ENCODE data around the gene NCSTN.
A peak's percentile ranks its signal among the peaks of the same experiment; 100 is the strongest.

The NCSTN gene

DNA sequence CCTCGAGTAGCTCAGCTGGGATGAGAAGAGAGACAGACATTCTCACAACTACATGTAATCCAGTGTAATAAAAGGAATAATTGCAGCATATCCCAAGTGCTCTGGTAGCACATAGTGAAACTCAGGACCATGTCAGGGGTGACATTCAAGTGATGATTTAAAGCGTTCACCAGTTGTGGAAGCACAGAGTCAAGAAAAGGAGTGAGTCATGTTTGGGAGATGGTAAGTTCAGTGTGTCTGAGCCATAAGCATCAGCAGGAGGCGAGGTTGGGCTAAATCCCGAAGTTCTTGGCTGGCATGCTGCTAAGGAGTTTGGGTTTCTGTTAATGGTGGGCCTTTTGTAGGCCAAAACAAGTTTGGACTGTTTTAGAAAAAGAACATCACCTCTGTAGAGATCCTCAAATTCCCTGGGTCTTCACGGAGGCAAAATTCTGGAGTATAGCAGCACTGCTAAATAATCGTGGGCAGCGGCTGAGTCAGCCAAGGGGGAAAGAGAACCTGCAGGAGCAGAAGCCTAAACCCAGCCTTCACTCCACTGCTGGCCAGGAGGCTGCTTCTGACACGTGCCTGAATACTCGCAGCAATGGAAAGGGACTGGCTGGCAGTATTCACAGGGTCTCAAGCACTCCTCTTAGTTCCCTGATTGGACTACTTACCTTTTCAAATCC, 16.5 kb downstream of the NCSTN start:
- no peak overlapping the region for H3K4me2 ChIP-seq
- H3K27me3 ChIP-seq (ENCODE audit: insufficient read depth, low read depth) = no peaks in the 10 kb centered on the region
- no peak overlapping the region for H3K4me3 ChIP-seq (IDR thresholded peaks at IDR 0.05; ENCODE audit: insufficient read depth, low read depth, low read length)
- no peaks in the 10 kb centered on the region for H4K20me1 ChIP-seq (ENCODE audit: insufficient read depth)
- no peaks in the 10 kb centered on the region for H3K79me2 ChIP-seq (ENCODE audit: insufficient read depth, low read depth)
- peaks cover 17% of the 10 kb centered on the region for H3K4me1 ChIP-seq (ENCODE audit: low read depth, poor library complexity, severe bottlenecking)
- H3K9ac ChIP-seq = no peak overlapping the region
- peaks cover 23% of the 10 kb centered on the region; the same call in 1 of the 2 replicates for H3K36me3 ChIP-seq (ENCODE audit: insufficient read depth)
- TF ChIP-seq CTCF (conservative IDR thresholded peaks at IDR 0.05; ENCODE audit: low read depth, low read length) = no peak
- no peak overlapping the region for H2AFZ ChIP-seq (ENCODE audit: low read depth)
- H3K27ac ChIP-seq = no peak overlapping the region

DNA sequence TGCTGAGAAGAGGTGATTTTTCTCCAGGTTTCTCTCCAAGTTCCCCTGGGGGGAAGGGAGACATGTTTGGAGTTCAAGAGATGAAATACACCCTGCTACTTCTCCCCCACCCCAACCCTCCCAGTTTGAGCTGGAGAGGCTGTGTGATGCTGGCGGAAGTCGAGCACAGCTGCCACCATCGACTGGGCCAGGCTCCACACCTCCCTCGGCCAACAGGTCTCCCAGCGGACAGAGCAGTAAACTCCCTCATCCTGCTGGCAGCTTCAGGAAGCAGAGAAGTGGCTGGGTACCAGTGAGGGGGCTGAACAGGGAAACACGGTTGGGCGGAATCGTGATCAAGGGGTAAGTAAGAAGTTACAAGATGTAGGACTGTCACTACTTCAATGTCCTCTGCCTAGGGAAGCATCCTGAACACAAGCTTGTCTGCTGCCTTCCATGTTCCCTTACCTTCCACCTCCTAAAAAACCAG, 17.1 kb downstream of the NCSTN start:
- no peak overlapping the region for H3K9ac ChIP-seq
- no peak overlapping the region for H3K27ac ChIP-seq
- no peak overlapping the region for H3K4me3 ChIP-seq (IDR thresholded peaks at IDR 0.05; ENCODE audit: insufficient read depth, low read depth, low read length)
- no peak for TF ChIP-seq CTCF (conservative IDR thresholded peaks at IDR 0.05; ENCODE audit: low read depth, low read length)
- H4K20me1 ChIP-seq (ENCODE audit: insufficient read depth) = no peaks in the 10 kb centered on the region
- no peaks in the 10 kb centered on the region for H3K79me2 ChIP-seq (ENCODE audit: insufficient read depth, low read depth)
- H3K27me3 ChIP-seq (ENCODE audit: insufficient read depth, low read depth) = no peaks in the 10 kb centered on the region
- H3K4me1 ChIP-seq (ENCODE audit: low read depth, poor library complexity, severe bottlenecking) = peaks cover 17% of the 10 kb centered on the region
- no peak overlapping the region for H2AFZ ChIP-seq (ENCODE audit: low read depth)
- no peak overlapping the region for H3K4me2 ChIP-seq
- peaks cover 22% of the 10 kb centered on the region; the same call in 1 of the 2 replicates for H3K36me3 ChIP-seq (ENCODE audit: insufficient read depth)

DNA sequence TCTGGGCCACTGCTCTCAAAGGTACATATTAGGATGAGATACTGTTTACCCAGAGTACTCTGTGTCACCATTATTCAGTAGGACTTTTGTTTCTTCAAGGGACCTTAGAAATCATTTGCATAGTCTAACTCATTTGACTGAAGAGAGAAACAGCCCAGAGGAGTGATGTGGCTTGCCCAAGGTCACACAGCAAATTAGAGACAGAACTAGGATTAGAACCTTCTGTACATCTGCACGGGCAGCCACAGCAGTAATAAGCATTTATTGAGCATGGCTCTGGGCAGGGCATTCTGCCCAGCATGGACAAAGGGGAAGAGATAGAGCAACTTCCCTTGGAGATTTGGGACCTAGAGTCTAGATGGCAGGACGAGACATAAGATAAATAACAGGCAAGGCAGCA, 18.0 kb downstream of the NCSTN start:
- Histone ChIP-seq H3K4me1 (ENCODE audit: low read depth, poor library complexity, severe bottlenecking) (peaks cover 17% of the 10 kb centered on the region), H3K36me3 (ENCODE audit: insufficient read depth) (peaks cover 13% of the 10 kb centered on the region; the same call in 1 of the 2 replicates), H3K9ac (no peak overlapping the region), H3K27me3 (ENCODE audit: insufficient read depth, low read depth) (no peaks in the 10 kb centered on the region), H3K79me2 (ENCODE audit: insufficient read depth, low read depth) (no peaks in the 10 kb centered on the region), H3K4me3 (IDR thresholded peaks at IDR 0.05; ENCODE audit: insufficient read depth, low read depth, low read length) (no peak overlapping the region), H4K20me1 (ENCODE audit: insufficient read depth) (no peaks in the 10 kb centered on the region), H3K4me2 (no peak overlapping the region), H3K27ac (no peak overlapping the region), H2AFZ (ENCODE audit: low read depth) (no peak overlapping the region)
- 0 out of 2 replicates have a peak, but pooled peaks have one; percentile 11 for TF ChIP-seq CTCF (conservative IDR thresholded peaks at IDR 0.05; ENCODE audit: low read depth, low read length)

DNA sequence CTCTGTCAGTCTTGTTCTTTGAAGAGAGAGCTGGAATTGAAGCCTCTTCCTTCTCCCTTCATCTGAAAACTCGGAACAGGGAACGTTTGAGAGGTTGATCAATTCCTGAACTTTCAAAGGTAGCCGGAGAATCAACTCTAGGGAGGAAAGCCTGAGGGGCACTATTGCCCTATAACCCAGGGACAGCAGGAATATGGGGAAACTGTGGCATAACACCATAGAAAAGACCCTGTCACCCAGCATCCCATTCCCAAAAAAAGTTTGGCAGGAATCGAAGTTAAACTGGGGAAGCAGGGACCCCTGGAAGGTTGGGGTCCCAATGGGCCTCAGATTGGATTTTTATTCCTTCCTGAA, 18.6 kb downstream of the NCSTN start:
- no peaks in the 10 kb centered on the region for H4K20me1 ChIP-seq (ENCODE audit: insufficient read depth)
- H3K27me3 ChIP-seq (ENCODE audit: insufficient read depth, low read depth) = no peaks in the 10 kb centered on the region
- H3K9ac ChIP-seq = no peak overlapping the region
- H3K27ac ChIP-seq = no peak overlapping the region
- no peak for TF ChIP-seq CTCF (conservative IDR thresholded peaks at IDR 0.05; ENCODE audit: low read depth, low read length)
- H3K79me2 ChIP-seq (ENCODE audit: insufficient read depth, low read depth) = no peaks in the 10 kb centered on the region
- no peak overlapping the region for H3K4me3 ChIP-seq (IDR thresholded peaks at IDR 0.05; ENCODE audit: insufficient read depth, low read depth, low read length)
- H3K4me1 ChIP-seq (ENCODE audit: low read depth, poor library complexity, severe bottlenecking) = peaks cover 17% of the 10 kb centered on the region
- peaks cover 12% of the 10 kb centered on the region; the same call in 1 of the 2 replicates for H3K36me3 ChIP-seq (ENCODE audit: insufficient read depth)
- H2AFZ ChIP-seq (ENCODE audit: low read depth) = no peak overlapping the region
- no peak overlapping the region for H3K4me2 ChIP-seq
